ENCODE data around the gene MRPL11. TPM values are rescaled to one million over a fixed set of nuclear protein-coding genes. Genes with fewer than 3 reads are reported as not detected.

The MRPL11 gene
- total and polyA plus RNA-seq, 2 of the 13 experiments (the other 11 are each of a cell fraction or from before 2014, with no cell fraction given) = 72.9 to 176 TPM

DNA sequence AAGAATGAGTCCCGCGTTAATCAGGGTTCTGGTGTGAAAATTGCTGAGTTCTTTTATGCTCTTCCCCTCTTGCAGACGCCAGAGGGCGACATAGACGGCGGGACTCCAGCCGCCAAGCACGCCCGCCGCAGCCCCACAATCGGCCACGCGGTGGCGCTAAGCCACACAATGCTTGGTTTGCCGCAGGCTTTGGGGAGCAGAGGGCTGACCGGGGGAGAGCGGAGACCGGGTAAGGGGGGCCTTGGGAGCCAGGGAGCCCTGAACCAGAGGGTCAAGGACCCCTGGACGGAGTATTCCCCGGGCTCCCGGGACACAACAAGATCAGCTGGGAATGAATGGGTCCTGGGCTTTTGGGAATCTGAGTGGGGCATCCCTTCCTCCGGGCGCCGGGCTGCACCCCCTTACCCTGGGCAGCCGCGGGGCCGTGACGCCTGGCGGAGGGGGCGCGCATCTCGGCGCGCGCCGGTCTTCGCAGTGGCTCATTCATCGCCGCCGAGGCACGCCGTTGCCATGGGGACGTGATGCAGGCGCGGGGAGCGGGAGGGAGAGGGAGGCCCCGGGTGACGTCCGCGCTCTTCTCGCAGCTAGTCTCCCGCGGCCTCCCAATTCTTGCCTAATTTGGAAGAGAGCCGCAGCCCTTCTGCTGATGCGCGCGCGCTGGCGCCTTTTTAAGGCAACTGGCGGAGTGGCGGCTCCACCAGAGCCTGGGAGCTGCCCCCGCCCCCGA is 30.0 kb downstream of the MRPL11 start (continued):
- TF ChIP-seq, protein P1, sequence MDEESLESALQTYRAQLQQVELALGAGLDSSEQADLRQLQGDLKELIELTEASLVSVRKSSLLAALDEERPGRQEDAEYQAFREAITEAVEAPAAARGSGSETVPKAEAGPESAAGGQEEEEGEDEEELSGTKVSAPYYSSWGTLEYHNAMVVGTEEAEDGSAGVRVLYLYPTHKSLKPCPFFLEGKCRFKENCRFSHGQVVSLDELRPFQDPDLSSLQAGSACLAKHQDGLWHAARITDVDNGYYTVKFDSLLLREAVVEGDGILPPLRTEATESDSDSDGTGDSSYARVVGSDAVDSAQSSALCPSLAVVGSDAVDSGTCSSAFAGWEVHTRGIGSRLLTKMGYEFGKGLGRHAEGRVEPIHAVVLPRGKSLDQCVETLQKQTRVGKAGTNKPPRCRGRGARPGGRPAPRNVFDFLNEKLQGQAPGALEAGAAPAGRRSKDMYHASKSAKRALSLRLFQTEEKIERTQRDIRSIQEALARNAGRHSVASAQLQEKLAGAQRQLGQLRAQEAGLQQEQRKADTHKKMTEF (CRISPR knock-in tag; IDR thresholded peaks at IDR 0.05) = peak; percentile 72
- TF ChIP-seq ATF1 (CRISPR knock-in tag; IDR thresholded peaks at IDR 0.05) (no peak), ZSCAN9 (CRISPR knock-in tag; IDR thresholded peaks at IDR 0.05; ENCODE audit: borderline replicate concordance) (no peak), ZNF24 (IDR thresholded peaks at IDR 0.05) (no peak), ZFAT (CRISPR knock-in tag; conservative IDR thresholded peaks at IDR 0.05) (no peak), HMG20A (CRISPR knock-in tag; IDR thresholded peaks at IDR 0.05; ENCODE audit: borderline replicate concordance) (no peak), ZNF543 (CRISPR knock-in tag; IDR thresholded peaks at IDR 0.05) (no peak), HIVEP1 (CRISPR knock-in tag; IDR thresholded peaks at IDR 0.05) (no peak), PPARG (CRISPR knock-in tag; conservative IDR thresholded peaks at IDR 0.05) (0 out of 2 replicates have a peak, but pooled peaks have one; percentile 27), ERF (CRISPR knock-in tag; IDR thresholded peaks at IDR 0.05) (peak; percentile 51; the same call in 1 of the 2 replicates), BRD4 (CRISPR knock-in tag; IDR thresholded peaks at IDR 0.05) (no peak), MAFK (conservative IDR thresholded peaks at IDR 0.05 in 1 of 2, IDR thresholded peaks at IDR 0.05 in 1 of 2; ENCODE audit: low read length in 2 of 2) (0 out of 4 replicates have a peak, but pooled peaks of 1 of the 2 experiments have one; percentile 8), FOXJ3 (CRISPR knock-in tag; IDR thresholded peaks at IDR 0.05; ENCODE audit: borderline replicate concordance) (no peak), GLI4 (CRISPR knock-in tag; IDR thresholded peaks at IDR 0.05; ENCODE audit: borderline replicate concordance) (no peak), ZNF614 (CRISPR knock-in tag; IDR thresholded peaks at IDR 0.05; ENCODE audit: borderline replicate concordance) (0 out of 2 replicates have a peak, but pooled peaks have one; percentile 44), ZNF790 (CRISPR knock-in tag; IDR thresholded peaks at IDR 0.05; ENCODE audit: borderline replicate concordance) (no peak), ZNF3 (CRISPR knock-in tag; IDR thresholded peaks at IDR 0.05) (no peak), AKAP8 (CRISPR knock-in tag; IDR thresholded peaks at IDR 0.05) (no peak), TAF15 (IDR thresholded peaks at IDR 0.05; ENCODE audit: low read depth, low read length, poor library complexity, severe bottlenecking) (no peak), KLF15 (CRISPR knock-in tag; IDR thresholded peaks at IDR 0.05; ENCODE audit: borderline replicate concordance) (no peak)
- TF ChIP-seq, protein P2, sequence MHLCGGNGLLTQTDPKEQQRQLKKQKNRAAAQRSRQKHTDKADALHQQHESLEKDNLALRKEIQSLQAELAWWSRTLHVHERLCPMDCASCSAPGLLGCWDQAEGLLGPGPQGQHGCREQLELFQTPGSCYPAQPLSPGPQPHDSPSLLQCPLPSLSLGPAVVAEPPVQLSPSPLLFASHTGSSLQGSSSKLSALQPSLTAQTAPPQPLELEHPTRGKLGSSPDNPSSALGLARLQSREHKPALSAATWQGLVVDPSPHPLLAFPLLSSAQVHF (CRISPR knock-in tag; IDR thresholded peaks at IDR 0.05) = no peak
- TF ChIP-seq, protein P3, sequence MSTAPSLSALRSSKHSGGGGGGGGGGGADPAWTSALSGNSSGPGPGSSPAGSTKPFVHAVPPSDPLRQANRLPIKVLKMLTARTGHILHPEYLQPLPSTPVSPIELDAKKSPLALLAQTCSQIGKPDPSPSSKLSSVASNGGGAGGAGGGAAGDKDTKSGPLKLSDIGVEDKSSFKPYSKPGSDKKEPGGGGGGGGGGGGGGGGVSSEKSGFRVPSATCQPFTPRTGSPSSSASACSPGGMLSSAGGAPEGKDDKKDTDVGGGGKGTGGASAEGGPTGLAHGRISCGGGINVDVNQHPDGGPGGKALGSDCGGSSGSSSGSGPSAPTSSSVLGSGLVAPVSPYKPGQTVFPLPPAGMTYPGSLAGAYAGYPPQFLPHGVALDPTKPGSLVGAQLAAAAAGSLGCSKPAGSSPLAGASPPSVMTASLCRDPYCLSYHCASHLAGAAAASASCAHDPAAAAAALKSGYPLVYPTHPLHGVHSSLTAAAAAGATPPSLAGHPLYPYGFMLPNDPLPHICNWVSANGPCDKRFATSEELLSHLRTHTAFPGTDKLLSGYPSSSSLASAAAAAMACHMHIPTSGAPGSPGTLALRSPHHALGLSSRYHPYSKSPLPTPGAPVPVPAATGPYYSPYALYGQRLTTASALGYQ (CRISPR knock-in tag; IDR thresholded peaks at IDR 0.05) = no peak
- TF ChIP-seq, protein P4, sequence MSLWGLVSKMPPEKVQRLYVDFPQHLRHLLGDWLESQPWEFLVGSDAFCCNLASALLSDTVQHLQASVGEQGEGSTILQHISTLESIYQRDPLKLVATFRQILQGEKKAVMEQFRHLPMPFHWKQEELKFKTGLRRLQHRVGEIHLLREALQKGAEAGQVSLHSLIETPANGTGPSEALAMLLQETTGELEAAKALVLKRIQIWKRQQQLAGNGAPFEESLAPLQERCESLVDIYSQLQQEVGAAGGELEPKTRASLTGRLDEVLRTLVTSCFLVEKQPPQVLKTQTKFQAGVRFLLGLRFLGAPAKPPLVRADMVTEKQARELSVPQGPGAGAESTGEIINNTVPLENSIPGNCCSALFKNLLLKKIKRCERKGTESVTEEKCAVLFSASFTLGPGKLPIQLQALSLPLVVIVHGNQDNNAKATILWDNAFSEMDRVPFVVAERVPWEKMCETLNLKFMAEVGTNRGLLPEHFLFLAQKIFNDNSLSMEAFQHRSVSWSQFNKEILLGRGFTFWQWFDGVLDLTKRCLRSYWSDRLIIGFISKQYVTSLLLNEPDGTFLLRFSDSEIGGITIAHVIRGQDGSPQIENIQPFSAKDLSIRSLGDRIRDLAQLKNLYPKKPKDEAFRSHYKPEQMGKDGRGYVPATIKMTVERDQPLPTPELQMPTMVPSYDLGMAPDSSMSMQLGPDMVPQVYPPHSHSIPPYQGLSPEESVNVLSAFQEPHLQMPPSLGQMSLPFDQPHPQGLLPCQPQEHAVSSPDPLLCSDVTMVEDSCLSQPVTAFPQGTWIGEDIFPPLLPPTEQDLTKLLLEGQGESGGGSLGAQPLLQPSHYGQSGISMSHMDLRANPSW (CRISPR knock-in tag; IDR thresholded peaks at IDR 0.05; ENCODE audit: borderline replicate concordance) = no peak
- TF ChIP-seq, protein P5, sequence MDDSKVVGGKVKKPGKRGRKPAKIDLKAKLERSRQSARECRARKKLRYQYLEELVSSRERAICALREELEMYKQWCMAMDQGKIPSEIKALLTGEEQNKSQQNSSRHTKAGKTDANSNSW (CRISPR knock-in tag; IDR thresholded peaks at IDR 0.05; ENCODE audit: borderline replicate concordance) = no peak

Measured in HepG2 (cell line).